Panc1 (cell line): Measurements from ENCODE around the gene CCDC196.

ENCODE experiments used
- POLR2AphosphoS5 ChIP-seq: IDR thresholded peaks from 2 replicates; pipeline ENCODE4 v1.6.1; 2012; ENCODE audit warnings: mild to moderate bottlenecking, low read depth, low read length, moderate library complexity
- REST ChIP-seq, 2 experiments: IDR thresholded peaks; 2 replicates each; pipeline ENCODE4 v1.6.1; 2011 to 2012; ENCODE audit warnings: low read depth in 2 of 2, control low read depth in 1 of 2, low read length in 1 of 2, mild to moderate bottlenecking in 1 of 2, moderate library complexity in 1 of 2; ENCODE audit not compliant: insufficient read depth in 1 of 2
- SIN3A ChIP-seq: IDR thresholded peaks from 2 replicates; pipeline ENCODE4 v1.6.1; 2012; ENCODE audit warnings: low read depth, mild to moderate bottlenecking, low read length, moderate library complexity, borderline replicate concordance; ENCODE audit not compliant: insufficient read depth
- TCF7L2 ChIP-seq: IDR thresholded peaks from 2 replicates; pipeline ENCODE4 v1.6.1; 2011; ENCODE audit warnings: mild to moderate bottlenecking, low read depth, low read length, inconsistent platforms
- TF ChIP-seq, protein P1 (sequence below): fragments of 450-650 bp; IDR thresholded peaks from 2 replicates; pipeline ENCODE4 v1.5.1; 2017; ENCODE audit warnings: mild to moderate bottlenecking

GRCh38 chr14:66468778-66469367 is 17.3 kb upstream of the CCDC196 start:
- TF ChIP-seq, protein P1, sequence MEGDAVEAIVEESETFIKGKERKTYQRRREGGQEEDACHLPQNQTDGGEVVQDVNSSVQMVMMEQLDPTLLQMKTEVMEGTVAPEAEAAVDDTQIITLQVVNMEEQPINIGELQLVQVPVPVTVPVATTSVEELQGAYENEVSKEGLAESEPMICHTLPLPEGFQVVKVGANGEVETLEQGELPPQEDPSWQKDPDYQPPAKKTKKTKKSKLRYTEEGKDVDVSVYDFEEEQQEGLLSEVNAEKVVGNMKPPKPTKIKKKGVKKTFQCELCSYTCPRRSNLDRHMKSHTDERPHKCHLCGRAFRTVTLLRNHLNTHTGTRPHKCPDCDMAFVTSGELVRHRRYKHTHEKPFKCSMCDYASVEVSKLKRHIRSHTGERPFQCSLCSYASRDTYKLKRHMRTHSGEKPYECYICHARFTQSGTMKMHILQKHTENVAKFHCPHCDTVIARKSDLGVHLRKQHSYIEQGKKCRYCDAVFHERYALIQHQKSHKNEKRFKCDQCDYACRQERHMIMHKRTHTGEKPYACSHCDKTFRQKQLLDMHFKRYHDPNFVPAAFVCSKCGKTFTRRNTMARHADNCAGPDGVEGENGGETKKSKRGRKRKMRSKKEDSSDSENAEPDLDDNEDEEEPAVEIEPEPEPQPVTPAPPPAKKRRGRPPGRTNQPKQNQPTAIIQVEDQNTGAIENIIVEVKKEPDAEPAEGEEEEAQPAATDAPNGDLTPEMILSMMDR, result no peak
- TF ChIP-seq REST (IDR thresholded peaks at IDR 0.05; ENCODE audit: insufficient read depth in 1 of 2, low read depth in 2 of 2, low read length in 1 of 2) (no peak), SIN3A (no peak), POLR2AphosphoS5 (no peak), TCF7L2 (no peak)
